Naive thymus-derived CD4-positive, alpha-beta T cell (primary cell): ENCODE results near the gene MMP20. TPM values are rescaled to one million over a fixed set of nuclear protein-coding genes. Genes with fewer than 3 reads are reported as not detected.
A peak's percentile ranks its signal among the peaks of the same experiment; 100 is the strongest.

Source experiments
- ATAC-seq: fragments of 150-1000 bp; cut with Tn5 transposase; 2 replicates; pipeline ENCODE4 v1.10.0; 2021; ENCODE audit warnings: mild to moderate bottlenecking, moderate library complexity
- CTCF ChIA-PET: fragments of 350-600 bp; sonication (Branson Sonifier 250); formaldehyde crosslinking; loops from one replicate; lab custom pipeline; 2021; ENCODE audit warnings: antibody characterized with exemption; lab: Charles Lee
- POLR2A ChIA-PET: fragments of 350-600 bp; sonication (Branson Sonifier 250); formaldehyde crosslinking; loops from one replicate; lab custom pipeline; 2021; ENCODE audit warnings: antibody characterized with exemption, inconsistent platforms; lab: Charles Lee
- DNase-seq, 9 donors: peaks; one replicate each; pipeline versions ENCODE4 v3.0.0 to v3.0.0-alpha.2; 2020 to 2022; ENCODE audit warnings: mixed read lengths in 1 of 9
- H3K27ac ChIP-seq: one replicate; pipeline ENCODE4 v1.7.0; 2013; ENCODE audit warnings: mild to moderate bottlenecking, low read depth, low read length, moderate library complexity
- H3K27me3 ChIP-seq, 2 donors: one replicate each; pipeline ENCODE4 v1.7.0; 2013; ENCODE audit warnings: low read length in 2 of 2, mild to moderate bottlenecking in 2 of 2, moderate library complexity in 2 of 2; ENCODE audit not compliant: control insufficient read depth in 2 of 2, insufficient read depth in 2 of 2
- H3K36me3 ChIP-seq, 3 experiments: 1 replicate in 2 of 3; 2 replicates in 1 of 3; pipeline ENCODE4 v1.7.0; 2013; ENCODE audit warnings: low read length in 3 of 3, mild to moderate bottlenecking in 3 of 3, moderate library complexity in 1 of 3; ENCODE audit not compliant: insufficient read depth in 3 of 3, control insufficient read depth in 2 of 3
- H3K4me1 ChIP-seq, 2 donors: one replicate each; pipeline ENCODE4 v1.7.0; 2013; ENCODE audit warnings: low read length in 2 of 2, mild to moderate bottlenecking in 2 of 2, moderate library complexity in 1 of 2; ENCODE audit not compliant: control insufficient read depth in 2 of 2, insufficient read depth in 2 of 2
- H3K4me3 ChIP-seq: 2 replicates; pipeline ENCODE4 v1.7.0; 2013; ENCODE audit warnings: mild to moderate bottlenecking, low read length
- H3K9me3 ChIP-seq, 3 experiments: 1 replicate in 2 of 3; 2 replicates in 1 of 3; pipeline ENCODE4 v1.7.0; 2013; ENCODE audit warnings: low read length in 3 of 3; ENCODE audit not compliant: control insufficient read depth in 2 of 3
- H3K27ac Mint-ChIP-seq, 9 donors: one replicate each; pipeline ENCODE4 v1.8.0; 2020 to 2022; ENCODE audit warnings: mixed read lengths in 9 of 9, mild to moderate bottlenecking in 8 of 9, moderate library complexity in 5 of 9, inconsistent platforms in 2 of 9
- H3K27me3 Mint-ChIP-seq, 5 donors: one replicate each; pipeline ENCODE4 v1.8.0; 2021 to 2022; ENCODE audit warnings: mixed read lengths in 5 of 5, mild to moderate bottlenecking in 1 of 5
- H3K36me3 Mint-ChIP-seq, 5 donors: one replicate each; pipeline ENCODE4 v1.8.0; 2020 to 2022; ENCODE audit warnings: mixed read lengths in 5 of 5, mild to moderate bottlenecking in 3 of 5, inconsistent platforms in 1 of 5
- H3K4me1 Mint-ChIP-seq, 7 donors: one replicate each; pipeline ENCODE4 v1.8.0; 2020 to 2022; ENCODE audit warnings: mixed read lengths in 7 of 7, mild to moderate bottlenecking in 3 of 7, inconsistent platforms in 1 of 7
- H3K4me3 Mint-ChIP-seq, 10 donors: one replicate each; pipeline ENCODE4 v1.8.0; 2020 to 2022; ENCODE audit warnings: mild to moderate bottlenecking in 10 of 10, mixed read lengths in 10 of 10, moderate library complexity in 6 of 10, inconsistent platforms in 2 of 10
- H3K9me3 Mint-ChIP-seq, 11 donors: one replicate each; pipeline ENCODE4 v1.8.0; 2020 to 2022; ENCODE audit warnings: mixed read lengths in 11 of 11, mild to moderate bottlenecking in 4 of 11, inconsistent platforms in 1 of 11, moderate library complexity in 1 of 11
- intact Hi-C, 2 donors: fragments of 100-400 bp; cut with micrococcal nuclease; formaldehyde crosslinking; loops; one replicate each; pipeline ENCODE4 v1.15.1; 2023
- polyA plus RNA-seq, 2 donors: library from polyadenylated mRNA; unstranded; fragments of 300-500 nt; fragmentation: Illumina TruSeq; gene quantifications; one replicate each; pipeline ENCODE4 v1.2.3, GENCODE V29; 2021
- total RNA-seq, 6 experiments: library from RNA in 5 of 6; stranded (reverse) in 5 of 6; gene quantifications; 1 replicate in 5 of 6; 2 replicates in 1 of 6; pipeline ENCODE4 v1.2.3 and lab custom pipeline; 2021 to 2026

Gene MMP20
- total and polyA plus RNA-seq, 7 experiments from 2014 or later: not detected

GRCh38 chr11:102617466-102618008 lies 7.6 kb downstream of the MMP20 start:
- H3K4me1 ChIP-seq: no peaks in the 10 kb centered on the region
- Mint-ChIP-seq H3K36me3 (no peaks in the 10 kb centered on the region), H3K4me3 (no peak overlapping the region), H3K27me3 (peaks cover 0 to 9% (median 3%) of the 10 kb centered on the region in 5 donors), H3K27ac (no peak overlapping the region), H3K4me1 (peaks cover 0 to 4% (median 0%) of the 10 kb centered on the region in 7 donors), H3K9me3 (no peaks in the 10 kb centered on the region)
- no peaks in the 10 kb centered on the region for H3K36me3 ChIP-seq
- DNase-seq: no peak
- ATAC-seq: no peak
- H3K9me3 ChIP-seq: no peaks in the 10 kb centered on the region
- no peaks in the 10 kb centered on the region for H3K27me3 ChIP-seq
- no peak overlapping the region for H3K27ac ChIP-seq
- POLR2A ChIA-PET: no interaction called here
- intact Hi-C loops: no loop called here
- no peak overlapping the region for H3K4me3 ChIP-seq
- CTCF ChIA-PET: no interaction called here

GRCh38 chr11:102615894-102616432 lies 9.2 kb downstream of the MMP20 start:
- H3K27me3 ChIP-seq: no peaks in the 10 kb centered on the region
- H3K36me3 ChIP-seq: no peaks in the 10 kb centered on the region
- H3K27ac ChIP-seq: no peak overlapping the region
- H3K4me3 ChIP-seq: no peak overlapping the region
- Mint-ChIP-seq H3K27me3 (peaks cover 0 to 9% (median 0%) of the 10 kb centered on the region in 5 donors), H3K4me1 (peaks cover 0 to 11% (median 0%) of the 10 kb centered on the region in 7 donors), H3K4me3 (no peak overlapping the region), H3K27ac (no peak overlapping the region), H3K9me3 (no peaks in the 10 kb centered on the region), H3K36me3 (no peaks in the 10 kb centered on the region)
- no peak for ATAC-seq
- ChIA-PET CTCF (interaction anchor here (1.0 kb wide), 1 partner anchor 225 kb away, joined by 4 read pairs; no protein-coding TSS in a partner anchor), POLR2A (no interaction called here)
- no peaks in the 10 kb centered on the region for H3K4me1 ChIP-seq
- no peak for DNase-seq
- intact Hi-C loops: no loop called here
- H3K9me3 ChIP-seq: no peaks in the 10 kb centered on the region

GRCh38 chr11:102615077-102615893 lies 9.8 kb downstream of the MMP20 start:
- Mint-ChIP-seq H3K27ac (peak overlapping the region in 1 of 9 donors; percentile 71), H3K36me3 (no peaks in the 10 kb centered on the region), H3K4me1 (peaks cover 0 to 13% (median 0%) of the 10 kb centered on the region in 7 donors), H3K4me3 (no peak overlapping the region), H3K9me3 (no peaks in the 10 kb centered on the region), H3K27me3 (peaks cover 0 to 9% (median 0%) of the 10 kb centered on the region in 5 donors)
- CTCF ChIA-PET: interaction anchor here (0.6 to 2.1 kb wide), 4 partner anchors 114 to 321 kb away, joined by 3 to 9 read pairs (median 4); no protein-coding TSS in a partner anchor
- no peaks in the 10 kb centered on the region for H3K36me3 ChIP-seq
- intact Hi-C loops: no loop called here
- no peak for DNase-seq
- no peak for ATAC-seq
- H3K4me1 ChIP-seq: no peaks in the 10 kb centered on the region
- POLR2A ChIA-PET: no interaction called here
- H3K9me3 ChIP-seq: no peaks in the 10 kb centered on the region
- H3K27ac ChIP-seq: no peak overlapping the region
- no peak overlapping the region for H3K4me3 ChIP-seq
- no peaks in the 10 kb centered on the region for H3K27me3 ChIP-seq

- peak in 1 of 9 donors; percentile 2 for DNase-seq
- H3K4me1 ChIP-seq: no peaks in the 10 kb centered on the region
- intact Hi-C loops: loop anchor here in 1 of 2 donors (5.0 kb wide), 1 partner anchor 52 kb away; no protein-coding TSS in a partner anchor
- no peaks in the 10 kb centered on the region for H3K27me3 ChIP-seq
- no peak for ATAC-seq
- no peaks in the 10 kb centered on the region for H3K9me3 ChIP-seq
- no peak overlapping the region for H3K27ac ChIP-seq
- Mint-ChIP-seq H3K36me3 (no peaks in the 10 kb centered on the region), H3K4me3 (no peak overlapping the region), H3K27ac (no peak overlapping the region), H3K9me3 (no peaks in the 10 kb centered on the region), H3K4me1 (peaks cover 0 to 12% (median 0%) of the 10 kb centered on the region in 7 donors), H3K27me3 (peaks cover 0 to 6% (median 0%) of the 10 kb centered on the region in 5 donors)
- H3K4me3 ChIP-seq: no peak overlapping the region
- no peaks in the 10 kb centered on the region for H3K36me3 ChIP-seq
- ChIA-PET CTCF (interaction anchor here (0.6 to 3.5 kb wide), 8 partner anchors 113 to 346 kb away, joined by 3 to 21 read pairs (median 8); no protein-coding TSS in a partner anchor), POLR2A (no interaction called here)
Measured at GRCh38 chr11:102614485-102614884, 10.6 kb downstream of the MMP20 start.

- Histone ChIP-seq H3K4me1 (no peaks in the 10 kb centered on the region), H3K27me3 (no peaks in the 10 kb centered on the region), H3K27ac (no peak overlapping the region), H3K9me3 (no peaks in the 10 kb centered on the region), H3K4me3 (no peak overlapping the region), H3K36me3 (no peaks in the 10 kb centered on the region)
- Mint-ChIP-seq H3K27me3 (peaks cover 0 to 6% (median 0%) of the 10 kb centered on the region in 5 donors), H3K4me3 (no peak overlapping the region), H3K9me3 (no peaks in the 10 kb centered on the region), H3K36me3 (no peaks in the 10 kb centered on the region), H3K27ac (peak overlapping the region in 1 of 9 donors; percentile 3), H3K4me1 (peaks cover 0 to 12% (median 0%) of the 10 kb centered on the region in 7 donors)
- ATAC-seq: no peak
- CTCF ChIA-PET: interaction anchor here (1.2 to 3.5 kb wide), 9 partner anchors 37 to 345 kb away, joined by 3 to 21 read pairs (median 8); no protein-coding TSS in a partner anchor
- POLR2A ChIA-PET: interaction anchor here (0.7 kb wide), 1 partner anchor 265 kb away, joined by 3 read pairs; no protein-coding TSS in a partner anchor
- intact Hi-C loops: loop anchor here in 1 of 2 donors (5.0 kb wide), 1 partner anchor 52 kb away; no protein-coding TSS in a partner anchor
- DNase-seq: no peak
Measured at GRCh38 chr11:102614031-102614430, 11.1 kb downstream of the MMP20 start.

- Mint-ChIP-seq H3K4me3 (no peak overlapping the region), H3K4me1 (peaks cover 0 to 12% (median 0%) of the 10 kb centered on the region in 7 donors), H3K27ac (peak overlapping the region in 1 of 9 donors; percentile 34), H3K27me3 (peaks cover 0 to 6% (median 0%) of the 10 kb centered on the region in 5 donors), H3K36me3 (no peaks in the 10 kb centered on the region), H3K9me3 (no peaks in the 10 kb centered on the region)
- Histone ChIP-seq H3K4me1 (no peaks in the 10 kb centered on the region), H3K27ac (no peak overlapping the region), H3K9me3 (no peaks in the 10 kb centered on the region), H3K4me3 (no peak overlapping the region), H3K36me3 (no peaks in the 10 kb centered on the region), H3K27me3 (no peaks in the 10 kb centered on the region)
- CTCF ChIA-PET: interaction anchor here (0.7 to 3.5 kb wide), 18 partner anchors 13 to 345 kb away, joined by 3 to 21 read pairs (median 4); no protein-coding TSS in a partner anchor
- DNase-seq (no peak), ATAC-seq (no peak)
- POLR2A ChIA-PET: interaction anchor here (0.7 to 1.1 kb wide), 2 partner anchors 264 to 308 kb away, joined by 3 read pairs; no protein-coding TSS in a partner anchor
- intact Hi-C loops: loop anchor here (1.0 to 5.0 kb wide), 8 partner anchors 51 to 753 kb away; no protein-coding TSS in a partner anchor
Measured at GRCh38 chr11:102613450-102613849, 11.7 kb downstream of the MMP20 start.
